PC-3 (cell line): ENCODE measurements around the gene ROR1. TPM values are rescaled to one million over a fixed set of nuclear protein-coding genes. Genes with fewer than 3 reads are reported as not detected.

Source experiments
- ATAC-seq: fragments of 200-7000 bp; cut with Tn5 transposase; 2 replicates; pipeline ENCODE4 v1.9.1; 2020; ENCODE audit warnings: mild to moderate bottlenecking, moderate library complexity
- BruUV-seq: library from RNA; stranded (reverse); fragments of 400-500 nt; replicated peaks from 2 replicates; lab custom pipeline; 2021; lab: Mats Ljungman, UMichigan
- CTCF ChIA-PET: fragments of 300-600 bp; sonication (Branson Sonifier 250); formaldehyde crosslinking; loops from one replicate; lab custom pipeline; 2022; ENCODE audit warnings: antibody characterized with exemption; lab: Charles Lee
- POLR2A ChIA-PET: fragments of 300-600 bp; sonication (Branson Sonifier 250); formaldehyde crosslinking; loops from one replicate; lab custom pipeline; 2022; ENCODE audit warnings: antibody characterized with exemption; ENCODE audit not compliant: unreplicated experiment; lab: Charles Lee
- DNase-seq: peaks from one replicate; pipeline ENCODE4 v3.0.0-alpha.2; 2015
- H2AFZ ChIP-seq: fragments of 300-600 bp; sonication (generic); 2 replicates; pipeline ENCODE4 v1.6.0; 2016; ENCODE audit warnings: antibody characterized with exemption, low read length
- H3F3A ChIP-seq: fragments of 300-600 bp; sonication (generic); one replicate; pipeline ENCODE4 v1.6.0; 2017; ENCODE audit warnings: antibody characterized with exemption, low read length, control low read depth, mild to moderate bottlenecking; ENCODE audit not compliant: unreplicated experiment
- H3K27ac ChIP-seq: fragments of 300-600 bp; sonication (generic); 2 replicates; pipeline ENCODE4 v1.5.1; 2016; ENCODE audit warnings: mild to moderate bottlenecking, low read length
- H3K27me3 ChIP-seq: fragments of 300-600 bp; sonication (generic); 2 replicates; pipeline ENCODE4 v1.6.1; 2016; ENCODE audit warnings: low read length, mixed read lengths
- H3K36me3 ChIP-seq: fragments of 300-600 bp; sonication (generic); 2 replicates; pipeline ENCODE4 v1.6.1; 2016; ENCODE audit warnings: low read depth, mixed run types, low read length, mixed read lengths
- H3K4me1 ChIP-seq: fragments of 300-600 bp; sonication (generic); 2 replicates; pipeline ENCODE4 v1.5.1; 2016; ENCODE audit warnings: low read length; ENCODE audit not compliant: insufficient read depth
- H3K4me2 ChIP-seq: fragments of 300-600 bp; sonication (generic); 2 replicates; pipeline ENCODE4 v1.6.0; 2016; ENCODE audit warnings: low read length
- H3K4me3 ChIP-seq: fragments of 300-600 bp; sonication (generic); 2 replicates; pipeline ENCODE4 v1.5.1; 2016; ENCODE audit warnings: mild to moderate bottlenecking, low read length, mixed read lengths
- H3K79me2 ChIP-seq: fragments of 300-600 bp; sonication (generic); 2 replicates; pipeline ENCODE4 v1.6.1; 2017; ENCODE audit warnings: low read length, mixed read lengths
- H3K9ac ChIP-seq: fragments of 300-600 bp; sonication (generic); 2 replicates; pipeline ENCODE4 v1.6.0; 2016; ENCODE audit warnings: mild to moderate bottlenecking, low read length
- H3K9me2 ChIP-seq: fragments of 300-600 bp; sonication (generic); replicated peaks from 2 replicates; pipeline ENCODE4 v1.6.1; 2016; ENCODE audit warnings: mixed run types, low read length, mixed read lengths
- H3K9me3 ChIP-seq: fragments of 300-600 bp; sonication (generic); 2 replicates; pipeline ENCODE4 v1.6.1; 2016; ENCODE audit warnings: low read length, mixed read lengths
- H4K20me1 ChIP-seq: fragments of 300-600 bp; sonication (generic); 2 replicates; pipeline ENCODE4 v1.6.1; 2016; ENCODE audit warnings: low read length, mixed read lengths
- CTCF ChIP-seq: fragments of 300-600 bp; sonication (generic); conservative IDR thresholded peaks from 2 replicates; pipeline ENCODE4 v1.5.1; 2017; ENCODE audit warnings: antibody characterized with exemption, low read depth, mild to moderate bottlenecking, low read length
- EZH2 ChIP-seq: fragments of 300-600 bp; sonication (generic); IDR thresholded peaks from one replicate; pipeline ENCODE4 v1.6.1; 2017; ENCODE audit warnings: antibody characterized with exemption, mild to moderate bottlenecking, low read length; ENCODE audit not compliant: unreplicated experiment
- EZH2phosphoT487 ChIP-seq: fragments of 300-600 bp; sonication (generic); IDR thresholded peaks from 2 replicates; pipeline ENCODE4 v1.6.1; 2018; ENCODE audit warnings: mild to moderate bottlenecking, antibody characterized with exemption, low read length, borderline replicate concordance
- intact Hi-C: fragments of 100-400 bp; cut with micrococcal nuclease; formaldehyde crosslinking; loops from 2 replicates; pipeline ENCODE4 v1.9.0; 2023
- total RNA-seq: library from RNA; depleted of rRNA; stranded (reverse); fragments of >200 nt; gene quantifications from 2 replicates; pipeline ENCODE4 v1.2.3, GENCODE V29; 2014

The ROR1 gene
- total RNA-seq, 1 experiment from 2014 or later: 16.5 TPM

GRCh38 chr1:63750721-63751120, 23.1 kb upstream of the ROR1 start:
- Histone ChIP-seq H4K20me1 (no peaks in the 10 kb centered on the region), H3K9me3 (no peaks in the 10 kb centered on the region), H3K4me3 (no peak overlapping the region), H3F3A (no peaks in the 10 kb centered on the region), H2AFZ (no peak overlapping the region), H3K9ac (no peak overlapping the region), H3K27ac (no peak overlapping the region), H3K27me3 (no peaks in the 10 kb centered on the region), H3K36me3 (no peaks in the 10 kb centered on the region), H3K4me2 (no peak overlapping the region), H3K79me2 (no peaks in the 10 kb centered on the region), H3K9me2 (no peaks in the 10 kb centered on the region), H3K4me1 (peaks cover 18% of the 10 kb centered on the region)
- intact Hi-C loops: no loop called here
- ChIA-PET POLR2A (no interaction called here), CTCF (interaction anchor here (0.7 kb wide), 1 partner anchor 196 kb away, joined by 3 read pairs; no protein-coding TSS in a partner anchor)
- TF ChIP-seq EZH2 (no peak), CTCF (no peak), EZH2phosphoT487 (no peak)
- DNase-seq (no peak), ATAC-seq (no peak)
- no TSS peak for BruUV-seq

- POLR2A ChIA-PET: no interaction called here
- no peaks in the 10 kb centered on the region for H3K27me3 ChIP-seq
- no peaks in the 10 kb centered on the region for H3K36me3 ChIP-seq
- no peak for TF ChIP-seq CTCF
- no peak for TF ChIP-seq EZH2
- no peak for TF ChIP-seq EZH2phosphoT487
- BruUV-seq: no TSS peak
- ATAC-seq: no peak
- no peak for DNase-seq
- H3K4me1 ChIP-seq: peaks cover 6% of the 10 kb centered on the region
- H3K4me2 ChIP-seq: no peak overlapping the region
- H3K9ac ChIP-seq: no peak overlapping the region
- no peak overlapping the region for H3K27ac ChIP-seq
- intact Hi-C loops: no loop called here
- no peak overlapping the region for H3K4me3 ChIP-seq
- CTCF ChIA-PET: no interaction called here
- no peaks in the 10 kb centered on the region for H3F3A ChIP-seq
- H2AFZ ChIP-seq: no peak overlapping the region
- H3K9me2 ChIP-seq: no peaks in the 10 kb centered on the region
- no peaks in the 10 kb centered on the region for H3K9me3 ChIP-seq
- no peaks in the 10 kb centered on the region for H4K20me1 ChIP-seq
- H3K79me2 ChIP-seq: no peaks in the 10 kb centered on the region
These were observed 21.6 kb upstream of the ROR1 start for GRCh38 chr1:63752176-63752575.

- ATAC-seq (no peak), DNase-seq (no peak)
- ChIA-PET POLR2A (no interaction called here), CTCF (no interaction called here)
- Histone ChIP-seq H3K9ac (no peak overlapping the region), H3K36me3 (no peaks in the 10 kb centered on the region), H2AFZ (no peak overlapping the region), H3K79me2 (no peaks in the 10 kb centered on the region), H3K4me2 (no peak overlapping the region), H3K4me1 (no peaks in the 10 kb centered on the region), H4K20me1 (no peaks in the 10 kb centered on the region), H3K4me3 (no peak overlapping the region), H3K9me2 (no peaks in the 10 kb centered on the region), H3K27me3 (no peaks in the 10 kb centered on the region), H3F3A (no peaks in the 10 kb centered on the region), H3K27ac (no peak overlapping the region), H3K9me3 (no peaks in the 10 kb centered on the region)
- TF ChIP-seq CTCF (no peak), EZH2 (no peak), EZH2phosphoT487 (no peak)
- intact Hi-C loops: no loop called here
- BruUV-seq: no TSS peak
These were observed 20.2 kb upstream of the ROR1 start for GRCh38 chr1:63753591-63753990.
